KBM-7 (cell line): ENCODE measurements around the gene SLCO3A1.
"Not testable (repeated sequence)": the region's sequence is repeated elsewhere in the genome, so short reads cannot be mapped to it uniquely, and the experiment has no call there.

Experiments
- DNase-seq: peaks from one replicate; pipeline ENCODE4 v3.0.0-alpha.2; 2015
- in situ Hi-C: fragments of 300-500 bp; cut with MboI; formaldehyde crosslinking; loops from 2 replicates; pipeline ENCODE4 v1.14.3; 2020; ENCODE audit warnings: low sequenced_read_pairs, low pct_unique_long_range_greater_than_20kb, mixed read lengths

The SLCO3A1 gene

DNA sequence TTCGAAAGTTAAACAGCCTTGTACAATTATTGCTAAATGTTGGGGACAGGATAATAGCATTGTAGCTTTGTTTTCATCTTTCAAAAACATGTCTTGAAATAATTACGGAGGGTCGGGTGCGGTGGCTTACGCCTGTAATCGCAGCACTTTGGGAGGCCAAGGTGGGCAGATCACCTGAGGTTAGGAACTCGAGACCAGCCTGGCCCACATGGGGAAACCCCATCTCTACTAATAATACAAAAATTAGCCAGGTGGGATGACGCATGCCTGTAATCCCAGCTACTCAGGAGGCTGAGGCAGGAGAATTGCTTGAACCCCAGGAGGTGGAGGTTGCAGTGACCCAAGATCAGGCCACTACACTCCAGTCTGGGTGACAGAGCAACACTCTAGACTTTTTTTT lies 216.7 kb downstream of the SLCO3A1 start:
- DNase-seq, in situ Hi-C loops: not testable (repeated sequence)

DNA sequence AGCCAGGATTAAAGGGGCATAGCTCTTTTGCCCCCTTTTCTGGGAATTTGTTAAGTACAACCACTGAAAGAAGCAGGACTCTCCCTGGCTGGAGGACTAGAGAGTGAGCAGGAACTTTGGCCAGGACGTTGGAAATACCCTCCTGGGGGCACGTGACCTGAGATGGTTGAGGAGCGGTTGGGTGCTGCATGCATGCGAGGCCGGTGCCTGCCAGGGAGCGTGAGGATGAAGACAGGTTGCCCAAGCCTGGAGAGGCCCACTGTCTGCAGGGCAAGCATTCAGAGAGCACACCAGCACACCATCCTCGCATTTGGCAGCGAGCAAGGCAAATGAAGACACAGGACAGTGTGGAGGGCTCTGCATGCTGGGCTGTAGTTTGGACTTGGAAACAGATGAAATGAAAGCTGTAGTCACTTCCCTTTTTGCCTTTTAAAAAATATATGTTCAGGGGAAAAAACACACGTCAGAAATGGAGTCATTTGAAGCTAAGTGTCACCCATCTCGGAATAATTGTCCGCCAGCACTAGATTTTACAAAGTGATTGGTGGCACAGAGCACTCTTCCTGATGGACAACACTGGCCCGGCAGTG lies 217.6 kb downstream of the SLCO3A1 start:
- in situ Hi-C loops, result no loop called here
- no peak for DNase-seq

DNA sequence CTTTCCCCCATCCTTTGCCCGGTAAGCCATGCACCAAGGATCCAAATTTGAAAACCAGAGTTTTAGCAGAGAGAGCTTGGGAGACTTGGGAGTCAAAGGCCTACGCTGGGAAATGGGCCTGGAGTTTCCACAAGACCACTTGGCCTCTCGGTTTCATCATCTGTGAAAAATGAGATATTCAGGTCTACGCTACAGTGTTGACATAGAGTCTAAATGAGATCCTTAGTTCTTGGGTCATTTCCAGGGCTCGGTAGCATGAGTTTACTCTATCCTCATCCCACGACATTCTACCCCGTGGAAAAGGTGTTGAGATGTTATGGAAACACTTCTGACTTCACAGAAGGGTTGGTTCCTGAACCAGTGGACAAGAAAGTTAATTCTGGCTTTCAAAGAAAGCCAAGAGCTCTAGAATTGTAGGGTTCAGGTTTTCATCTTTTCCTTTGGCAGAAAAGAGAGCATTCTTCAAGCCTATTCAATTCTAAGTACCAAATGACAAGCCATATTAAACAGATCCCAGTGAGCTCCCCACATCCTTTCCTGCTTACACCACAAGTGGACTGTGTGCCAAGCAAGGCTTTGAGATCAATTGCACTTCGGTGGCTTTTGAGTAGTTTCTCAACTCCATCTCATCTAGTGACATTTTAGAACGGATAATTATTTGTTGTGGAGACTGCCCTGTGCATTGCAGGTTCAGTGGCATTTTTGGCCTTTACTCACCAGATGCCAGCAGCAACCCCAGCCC lies 219.7 kb downstream of the SLCO3A1 start:
- in situ Hi-C loops, result no loop called here
- no peak for DNase-seq

DNA sequence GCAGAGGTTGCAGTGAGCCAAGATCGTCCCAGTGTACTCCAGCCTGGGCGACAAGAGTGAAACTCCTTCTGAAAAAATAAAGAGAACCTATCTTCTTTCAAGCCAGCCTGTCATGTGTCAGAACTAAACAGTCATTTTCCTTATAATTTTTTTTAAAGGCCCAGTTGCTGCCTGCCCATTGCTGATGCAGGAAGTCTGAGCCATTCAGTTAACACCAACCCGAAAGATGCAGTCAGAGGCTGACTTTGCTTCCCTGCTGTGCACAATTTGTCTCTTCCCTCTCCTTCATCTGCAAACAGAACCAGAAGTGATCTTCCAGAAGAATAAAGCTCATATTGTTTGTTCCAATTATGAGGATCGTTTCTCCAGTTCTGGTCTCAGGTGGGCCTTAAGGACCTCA lies 220.6 kb downstream of the SLCO3A1 start:
- DNase-seq, result no peak
- in situ Hi-C loops, result no loop called here

DNA sequence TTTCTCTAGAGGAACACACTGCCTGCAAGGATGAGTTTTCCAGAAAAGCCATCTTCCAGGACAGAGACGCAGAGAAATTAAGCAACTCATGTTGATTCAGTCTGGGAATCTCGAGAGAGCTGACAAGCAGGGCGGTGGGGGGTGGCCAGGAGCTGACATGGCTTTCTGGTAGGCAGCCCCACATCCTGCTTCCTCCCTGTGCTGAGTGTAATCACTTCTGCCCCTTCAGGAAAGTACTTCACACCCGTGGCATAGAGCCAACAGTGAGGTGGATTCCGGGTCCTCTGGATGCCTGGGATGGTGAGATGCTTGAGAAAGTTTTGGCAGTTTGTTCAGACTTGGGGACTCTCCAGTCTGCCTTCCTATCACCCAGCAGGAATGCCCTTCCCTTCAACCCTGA lies 221.1 kb downstream of the SLCO3A1 start:
- in situ Hi-C loops, result loop anchor here (25.0 kb wide), 1 partner anchor 762 kb away; no protein-coding TSS in a partner anchor
- DNase-seq, result no peak

DNA sequence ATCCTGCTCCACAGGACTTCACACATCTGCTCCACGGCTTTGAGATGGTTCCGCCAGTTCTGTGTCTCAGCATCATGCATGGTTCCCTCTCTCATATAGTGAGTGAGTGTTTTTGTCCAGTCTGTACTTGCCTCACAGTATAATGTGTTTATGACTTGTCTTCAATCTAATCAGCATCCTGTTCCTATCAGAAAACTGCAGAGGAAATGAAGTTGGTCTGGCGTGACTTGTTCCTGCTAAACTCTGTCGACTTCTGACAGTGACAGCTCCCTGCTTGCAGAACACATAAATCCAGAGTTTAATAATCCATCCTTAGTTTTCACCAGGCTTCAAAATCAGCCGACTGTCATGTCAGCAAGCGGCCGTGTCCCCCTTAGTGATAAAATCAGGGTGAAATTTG lies 222.3 kb downstream of the SLCO3A1 start:
- no peak for DNase-seq
- in situ Hi-C loops, result loop anchor here (25.0 kb wide), 1 partner anchor 763 kb away; no protein-coding TSS in a partner anchor

DNA sequence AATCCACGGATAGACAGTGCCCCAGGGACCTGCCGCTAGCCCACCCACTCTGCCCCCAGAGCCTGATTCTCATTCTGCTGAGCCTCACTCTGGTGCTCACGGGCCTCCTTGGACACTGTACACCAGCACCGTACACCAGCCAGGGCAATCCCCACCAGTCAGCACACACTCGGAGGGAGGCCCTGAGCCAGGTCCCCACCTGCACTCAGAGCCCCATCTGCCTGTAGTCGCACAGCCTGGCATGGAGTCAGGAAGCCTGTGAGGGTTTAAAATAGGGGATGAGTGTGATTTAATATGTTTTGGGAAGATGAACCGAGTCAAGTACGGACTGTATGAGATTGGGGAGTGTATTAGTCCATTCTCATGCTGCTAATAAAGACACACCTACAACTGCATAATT lies 223.0 kb downstream of the SLCO3A1 start:
- DNase-seq, result no peak
- in situ Hi-C loops, result loop anchor here (25.0 kb wide), 1 partner anchor 764 kb away; no protein-coding TSS in a partner anchor

DNA sequence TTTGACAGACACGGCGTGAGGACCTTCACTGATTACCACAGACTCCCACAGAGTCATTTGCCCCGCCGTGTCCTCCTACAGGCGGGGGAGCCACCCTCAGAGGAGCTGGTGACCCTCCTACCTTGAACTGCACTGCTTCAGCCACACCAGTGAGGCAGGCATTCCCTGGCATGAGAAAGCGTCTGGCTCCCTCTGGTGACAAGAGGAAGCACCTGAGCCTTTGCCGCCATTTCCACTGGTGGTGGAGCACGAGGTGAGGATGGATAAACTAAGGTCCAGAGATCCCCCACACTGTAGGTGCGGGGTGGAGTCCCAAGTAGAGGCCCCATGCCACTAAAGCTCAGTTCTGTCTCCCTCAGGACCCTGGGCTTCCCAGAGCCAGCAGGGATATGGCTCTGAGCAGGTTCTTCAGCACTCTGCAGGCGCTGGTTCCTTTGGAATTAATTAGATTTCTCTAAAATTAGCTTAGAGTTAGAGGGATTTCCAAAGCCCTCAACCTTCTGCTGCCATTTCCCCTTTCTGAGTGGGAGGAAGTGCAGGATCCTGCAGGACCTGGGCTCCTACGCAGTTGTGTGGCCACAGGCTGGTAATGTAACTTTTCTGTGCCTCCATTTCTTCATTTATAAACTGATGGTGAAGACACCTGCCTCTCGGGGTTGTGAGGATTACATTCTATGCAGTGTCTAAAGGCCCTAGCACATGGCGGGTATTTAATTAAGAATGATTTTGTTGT lies 224.0 kb downstream of the SLCO3A1 start:
- peak; percentile 75 for DNase-seq
- in situ Hi-C loops, result loop anchor here (25.0 kb wide), 1 partner anchor 765 kb away; no protein-coding TSS in a partner anchor

DNA sequence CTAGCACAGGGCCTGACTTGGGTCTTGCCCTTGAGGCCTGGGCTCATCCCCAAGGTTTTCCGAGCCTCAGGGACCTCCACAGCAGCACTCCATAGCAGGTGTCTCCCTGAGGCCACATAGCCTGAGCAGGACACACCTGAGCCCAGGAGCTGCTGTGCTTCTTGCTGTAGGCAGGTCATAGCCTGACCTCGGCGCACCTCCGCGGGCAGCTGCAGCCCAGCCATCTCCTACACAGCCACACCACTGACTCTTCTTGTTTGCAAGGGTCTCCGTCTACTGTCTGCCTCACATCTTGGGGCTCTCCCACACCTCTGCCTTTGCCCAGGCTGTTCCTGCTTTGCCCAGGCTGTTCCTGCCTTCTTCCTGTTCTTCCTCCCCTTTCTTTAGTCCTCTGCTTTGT lies 224.8 kb downstream of the SLCO3A1 start:
- in situ Hi-C loops, result loop anchor here (25.0 kb wide), 1 partner anchor 766 kb away; no protein-coding TSS in a partner anchor
- no peak for DNase-seq

DNA sequence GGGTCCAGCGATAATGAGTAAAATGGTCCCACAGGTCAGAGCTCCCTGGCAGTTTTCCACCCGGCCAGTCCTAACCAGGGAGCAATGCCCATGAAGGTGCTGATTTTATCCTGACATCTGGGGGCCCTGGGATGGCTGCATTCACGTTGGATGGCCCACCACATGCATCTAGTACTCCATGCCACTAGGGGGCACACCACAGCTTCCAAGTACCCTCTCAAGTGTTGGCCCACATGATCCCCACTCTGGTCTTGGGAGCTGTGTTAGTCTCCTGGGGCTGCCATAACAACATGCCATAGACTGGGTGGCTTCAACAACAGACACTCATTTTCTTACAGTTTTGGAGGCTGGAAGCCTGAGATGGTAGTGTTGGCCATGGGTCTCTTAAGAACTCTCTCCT lies 225.5 kb downstream of the SLCO3A1 start:
- in situ Hi-C loops, result loop anchor here (25.0 kb wide), 1 partner anchor 767 kb away; no protein-coding TSS in a partner anchor
- peak; percentile 35 for DNase-seq

DNA sequence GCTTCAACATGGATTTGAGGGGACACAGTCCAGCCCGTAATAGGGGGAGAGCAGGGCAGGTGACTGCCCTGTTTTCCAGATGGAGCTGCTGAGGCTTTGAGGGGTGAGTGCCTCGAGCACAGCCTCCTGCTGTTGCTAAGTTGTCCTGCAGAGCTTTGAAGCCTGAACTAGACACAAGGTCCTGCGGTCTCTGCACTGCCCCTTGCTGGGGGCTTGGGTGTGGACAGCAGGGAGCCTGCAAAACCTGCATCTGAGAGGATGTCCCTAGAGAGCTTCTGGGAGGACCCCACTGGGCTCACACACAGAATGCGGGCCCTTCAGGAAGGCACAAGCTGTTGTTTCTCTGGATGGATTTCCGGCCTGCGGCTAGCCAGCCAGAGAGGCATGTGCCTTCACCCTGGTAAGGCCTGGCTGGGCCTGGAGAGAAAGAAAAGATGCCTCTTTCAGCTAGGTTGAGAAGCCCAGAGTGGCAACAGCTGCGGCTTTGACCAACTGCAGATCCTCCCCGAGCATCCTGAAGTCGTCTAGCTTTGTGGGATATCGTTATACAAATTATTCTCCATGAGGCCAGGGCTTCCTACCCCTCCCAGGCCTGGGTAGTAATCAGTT lies 226.2 kb downstream of the SLCO3A1 start:
- in situ Hi-C loops, result loop anchor here (25.0 kb wide), 1 partner anchor 767 kb away; no protein-coding TSS in a partner anchor
- no peak for DNase-seq

DNA sequence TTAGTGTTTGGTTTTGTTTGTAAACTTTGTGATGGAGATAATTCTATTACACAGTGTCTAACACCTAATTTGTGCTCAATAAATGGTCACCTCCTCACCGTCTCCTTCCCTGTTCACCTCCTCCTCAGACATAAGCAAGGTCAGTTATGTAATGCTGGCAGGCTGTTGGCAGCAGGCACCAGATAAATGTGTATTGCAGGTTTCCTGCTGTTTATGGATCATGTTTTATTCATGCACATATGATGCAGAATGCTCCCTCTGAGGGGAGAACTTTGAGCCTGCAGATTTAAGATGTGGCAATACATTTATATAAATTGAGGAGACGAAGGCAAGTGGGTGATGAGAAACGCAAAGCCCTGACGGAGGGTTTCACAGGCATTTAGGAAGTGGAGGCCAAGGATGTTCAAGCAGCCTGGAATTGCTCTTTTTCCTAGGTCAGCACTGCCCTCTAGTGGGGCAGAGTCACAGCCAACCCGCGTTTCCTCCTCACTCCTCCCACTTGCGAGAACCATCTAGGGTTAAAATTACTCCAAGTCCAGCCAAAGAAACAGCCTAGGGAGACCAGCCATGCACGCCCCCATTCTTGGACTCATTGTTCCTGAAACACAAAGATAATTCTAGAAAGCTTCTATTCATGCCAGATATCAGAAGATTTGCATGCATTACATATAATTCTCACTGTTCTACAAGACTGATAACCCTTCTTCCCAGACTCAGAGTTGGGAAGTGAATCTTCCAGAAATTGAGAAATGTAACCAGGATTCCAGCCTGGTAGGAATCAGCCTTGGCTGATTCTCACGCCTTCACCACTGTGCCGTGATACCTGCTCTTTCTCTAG lies 228.7 kb downstream of the SLCO3A1 start:
- DNase-seq, result peak; percentile 84
- in situ Hi-C loops, result loop anchor here (25.0 kb wide), 1 partner anchor 770 kb away; no protein-coding TSS in a partner anchor

DNA sequence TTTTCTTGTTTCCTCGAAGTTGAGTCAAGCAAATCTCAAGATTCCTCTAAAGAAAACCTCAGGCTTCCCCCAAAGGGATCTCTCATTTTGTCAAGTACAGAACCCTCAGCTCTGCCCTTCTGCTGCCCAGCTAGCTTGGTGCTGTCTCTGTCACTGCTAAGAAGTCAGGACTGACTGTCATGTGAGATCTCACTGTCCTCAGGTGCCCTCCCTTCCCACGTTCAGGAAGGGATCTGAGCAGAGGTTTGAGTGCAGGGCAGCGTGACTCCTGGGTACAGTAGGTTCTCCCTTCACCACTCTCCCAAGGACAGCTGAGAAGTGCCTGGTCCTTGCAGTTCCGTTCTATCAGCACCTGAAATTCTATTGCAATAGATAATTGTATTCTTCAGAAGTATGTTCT lies 229.7 kb downstream of the SLCO3A1 start:
- in situ Hi-C loops, result loop anchor here (25.0 kb wide), 1 partner anchor 771 kb away; no protein-coding TSS in a partner anchor
- no peak for DNase-seq

DNA sequence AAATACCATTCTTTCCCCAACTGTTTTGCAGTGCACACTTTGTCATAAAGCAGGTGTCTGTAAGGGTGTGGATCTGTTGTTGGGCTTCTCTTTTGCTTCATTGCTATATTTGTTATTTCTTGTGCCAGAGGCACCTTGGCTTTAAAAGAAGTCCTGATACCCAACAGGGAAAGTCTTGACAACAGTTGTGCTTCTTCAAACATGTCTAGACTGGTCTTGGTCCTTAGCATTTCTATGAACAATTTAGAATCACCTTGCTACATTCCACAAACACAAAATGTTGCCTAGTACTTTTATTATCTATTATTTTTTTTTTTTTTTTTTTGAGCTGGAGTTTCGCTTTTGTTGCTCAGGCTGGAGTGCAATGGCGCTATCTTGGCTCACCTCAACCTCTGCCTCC lies 233.7 kb downstream of the SLCO3A1 start:
- no peak for DNase-seq
- in situ Hi-C loops, result loop anchor here (25.0 kb wide), 1 partner anchor 775 kb away; no protein-coding TSS in a partner anchor

DNA sequence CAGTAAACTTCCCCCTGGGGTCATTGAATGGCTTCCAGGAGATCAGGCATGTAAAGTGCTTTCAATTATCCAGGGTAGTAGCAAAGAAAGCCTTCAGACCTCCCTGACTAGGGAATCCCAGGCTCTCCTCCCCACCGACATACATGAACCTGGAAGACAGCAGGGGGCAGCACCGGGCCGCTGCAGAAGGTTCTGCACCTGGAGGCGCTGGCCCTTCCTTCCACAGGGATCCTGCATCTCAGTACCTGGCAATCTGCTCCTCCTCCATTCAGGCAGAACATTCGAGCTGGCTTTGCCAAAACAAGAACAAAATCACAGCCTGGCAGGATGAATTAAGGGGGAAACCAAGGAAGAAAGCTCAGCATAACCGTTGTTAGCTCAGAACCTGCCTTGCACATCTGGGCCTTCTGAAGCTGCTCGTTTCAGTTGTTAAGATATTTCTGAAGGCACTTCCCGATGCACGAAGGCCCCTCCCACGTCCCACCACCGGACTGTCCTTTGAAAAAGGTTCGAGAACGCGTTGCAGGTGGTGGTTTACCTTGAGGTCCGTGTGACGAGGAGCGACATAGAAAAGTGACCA lies 237.7 kb downstream of the SLCO3A1 start:
- in situ Hi-C loops, result loop anchor here (25.0 kb wide), 1 partner anchor 779 kb away; no protein-coding TSS in a partner anchor
- peak; percentile 38 for DNase-seq

DNA sequence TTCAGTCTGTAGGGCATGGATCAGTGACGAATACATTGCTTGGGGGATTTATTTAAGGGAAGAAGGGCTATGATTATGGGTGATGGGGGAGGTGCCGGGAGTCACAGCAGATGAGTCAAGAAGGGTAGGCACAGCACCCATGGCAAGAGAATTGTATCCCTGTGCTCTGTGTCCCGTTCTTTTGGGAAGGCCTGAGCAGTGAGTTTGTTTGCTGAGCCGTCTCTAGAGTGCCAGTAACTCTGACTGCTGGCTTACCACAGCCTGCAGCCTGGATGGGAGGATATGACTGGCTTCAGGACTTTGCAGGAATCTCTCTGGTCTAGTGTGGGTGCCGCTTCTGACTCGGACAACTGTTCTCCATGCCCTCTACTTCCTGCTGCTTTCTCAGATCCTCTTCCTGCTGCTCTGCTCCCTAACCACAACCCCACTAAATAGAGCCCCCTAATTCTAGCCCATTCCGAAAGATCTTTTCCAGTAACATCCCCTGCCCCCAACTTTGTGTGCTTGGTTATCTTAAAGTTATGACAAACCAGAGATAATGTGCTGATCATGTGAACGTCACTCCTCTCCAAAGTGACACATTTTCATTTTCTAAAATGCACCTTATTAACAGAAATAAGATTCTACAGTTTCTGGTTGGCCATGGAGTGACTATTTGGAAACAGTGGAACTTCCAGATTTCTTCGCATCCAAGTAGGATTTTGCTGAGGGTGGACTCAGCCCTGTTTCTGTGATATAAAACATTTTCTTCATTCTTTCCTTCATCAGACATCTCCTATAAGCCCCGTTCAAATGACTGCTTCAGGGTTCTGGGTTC lies 239.0 kb downstream of the SLCO3A1 start:
- no peak for DNase-seq
- in situ Hi-C loops, result loop anchor here (25.0 kb wide), 1 partner anchor 780 kb away; no protein-coding TSS in a partner anchor

DNA sequence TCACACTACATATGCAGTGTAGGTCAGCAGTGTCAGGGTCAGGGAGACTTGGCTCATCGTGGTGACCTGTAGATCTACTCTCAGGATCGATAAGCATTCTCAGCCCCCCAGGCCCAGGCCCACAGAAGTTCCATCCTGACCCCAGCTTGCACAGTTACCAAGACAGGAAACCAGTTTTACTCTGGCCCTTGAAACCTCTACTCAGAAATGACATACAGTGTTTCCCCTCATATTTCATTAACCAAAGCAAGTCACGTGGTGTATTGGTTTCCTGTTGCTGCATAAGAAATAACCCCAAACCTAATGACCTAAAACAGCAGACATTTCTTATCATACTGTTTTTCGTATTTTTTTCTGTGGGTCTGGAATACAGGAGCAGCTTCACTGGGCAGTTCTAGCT lies 242.2 kb downstream of the SLCO3A1 start:
- DNase-seq, result peak; percentile 12
- in situ Hi-C loops, result loop anchor here (25.0 kb wide), 1 partner anchor 783 kb away; no protein-coding TSS in a partner anchor
